IMR-90 (cell line): ENCODE data around the gene DOK1. TPM values are rescaled to one million over a fixed set of nuclear protein-coding genes. Genes with fewer than 3 reads are reported as not detected.
A peak's percentile ranks its signal among the peaks of the same experiment; 100 is the strongest.

Experiments
- ATAC-seq: fragments of 200-7000 bp; cut with Tn5 transposase; 2 replicates; pipeline ENCODE4 v1.9.1; 2020; ENCODE audit warnings: low read depth, mild to moderate bottlenecking, moderate library complexity
- BruUV-seq: library from RNA; stranded (reverse); fragments of 400-500 nt; replicated peaks from 2 replicates; lab custom pipeline; 2021; lab: Mats Ljungman, UMichigan
- CTCF ChIA-PET: fragments of 300-600 bp; formaldehyde crosslinking; extraction: SDS; loops from one replicate; lab custom pipeline; 2021; ENCODE audit warnings: antibody characterized with exemption; lab: Yijun Ruan, JAX
- POLR2A ChIA-PET: fragments of 300-600 bp; sonication (Branson Sonifier 250); formaldehyde crosslinking; loops from one replicate; lab custom pipeline; 2022; ENCODE audit warnings: antibody characterized with exemption; ENCODE audit not compliant: unreplicated experiment; lab: Charles Lee
- DNase-seq: peaks from one replicate; pipeline ENCODE4 v3.0.0; 2013
- H2AFZ ChIP-seq: replicated peaks from 2 replicates; pipeline ENCODE3; 2013; ENCODE audit warnings: low read length, mild to moderate bottlenecking; ENCODE audit not compliant: poor library complexity
- H2AK5ac ChIP-seq: 2 replicates; pipeline ENCODE4 v1.6.1; 2013; ENCODE audit warnings: low read depth, low read length, inconsistent platforms
- H2AK9ac ChIP-seq: replicated peaks from 2 replicates; pipeline ENCODE3; 2013; ENCODE audit warnings: mild to moderate bottlenecking, low read depth, low read length, moderate library complexity; ENCODE audit not compliant: poor library complexity
- H2BK120ac ChIP-seq: 2 replicates; pipeline ENCODE4 v1.6.1; 2013; ENCODE audit warnings: low read depth, low read length, inconsistent platforms
- H2BK15ac ChIP-seq: 3 replicates; pipeline ENCODE4 v1.6.1; 2013; ENCODE audit warnings: low read depth, low read length, inconsistent platforms
- H2BK20ac ChIP-seq: 2 replicates; pipeline ENCODE4 v1.6.1; 2013; ENCODE audit warnings: low read depth, mild to moderate bottlenecking, inconsistent platforms, low read length, moderate library complexity
- H2BK5ac ChIP-seq: 2 replicates; pipeline ENCODE4 v1.6.1; 2013; ENCODE audit warnings: mild to moderate bottlenecking, low read depth, low read length, inconsistent platforms; ENCODE audit not compliant: poor library complexity, severe bottlenecking
- H3K14ac ChIP-seq: replicated peaks from 2 replicates; pipeline ENCODE4 v1.6.1; 2013; ENCODE audit warnings: low read depth, low read length, inconsistent platforms
- H3K18ac ChIP-seq: 2 replicates; pipeline ENCODE4 v1.6.1; 2013; ENCODE audit warnings: low read depth, low read length, control low read depth
- H3K23ac ChIP-seq: 2 replicates; pipeline ENCODE4 v1.6.1; 2013; ENCODE audit warnings: low read depth, low read length, inconsistent platforms
- H3K27ac ChIP-seq: 2 replicates; pipeline ENCODE4 v1.5.1; 2013; ENCODE audit warnings: mild to moderate bottlenecking, control low read depth, low read length; ENCODE audit not compliant: insufficient read depth
- H3K27me3 ChIP-seq: 2 replicates; pipeline ENCODE4 v1.6.1; 2013; ENCODE audit warnings: low read length; ENCODE audit not compliant: control insufficient read depth, insufficient read depth
- H3K36me3 ChIP-seq: 2 replicates; pipeline ENCODE4 v1.6.1; 2013; ENCODE audit warnings: low read length, mixed read lengths; ENCODE audit not compliant: control insufficient read depth, insufficient read depth
- H3K4ac ChIP-seq: 2 replicates; pipeline ENCODE4 v1.6.1; 2013; ENCODE audit warnings: low read depth, low read length, inconsistent platforms
- H3K4me1 ChIP-seq: 2 replicates; pipeline ENCODE4 v1.6.1; 2013; ENCODE audit warnings: low read length, mixed read lengths; ENCODE audit not compliant: control insufficient read depth, insufficient read depth
- H3K4me2 ChIP-seq: 2 replicates; pipeline ENCODE4 v1.6.1; 2013; ENCODE audit warnings: low read depth, mild to moderate bottlenecking, control low read depth, low read length, moderate library complexity
- H3K4me3 ChIP-seq: 2 replicates; pipeline ENCODE4 v1.5.1; 2013; ENCODE audit warnings: low read depth, mild to moderate bottlenecking, control low read depth, low read length, moderate library complexity; ENCODE audit not compliant: insufficient read depth
- H3K56ac ChIP-seq: 2 replicates; pipeline ENCODE4 v1.6.1; 2013; ENCODE audit warnings: low read length, inconsistent platforms; ENCODE audit not compliant: insufficient read depth; ENCODE audit errors: extremely low read depth
- H3K79me1 ChIP-seq, 2 experiments: 2 replicates each; pipeline ENCODE4 v1.6.1; 2013; ENCODE audit warnings: low read length in 2 of 2, inconsistent platforms in 1 of 2, low read depth in 1 of 2
- H3K9ac ChIP-seq: 2 replicates; pipeline ENCODE4 v1.6.1; 2013; ENCODE audit warnings: low read depth, low read length, control low read depth
- H3K9me1 ChIP-seq: 2 replicates; pipeline ENCODE4 v1.6.1; 2013; ENCODE audit warnings: low read length, inconsistent platforms; ENCODE audit not compliant: insufficient read depth
- H3K9me3 ChIP-seq: 2 replicates; pipeline ENCODE4 v1.6.1; 2013; ENCODE audit warnings: low read length; ENCODE audit not compliant: control insufficient read depth, insufficient read depth
- H4K20me1 ChIP-seq: 2 replicates; pipeline ENCODE4 v1.6.1; 2013; ENCODE audit warnings: low read length, inconsistent platforms; ENCODE audit not compliant: insufficient read depth
- H4K5ac ChIP-seq: 2 replicates; pipeline ENCODE4 v1.6.1; 2013; ENCODE audit warnings: mild to moderate bottlenecking, low read depth, low read length, control low read depth
- H4K8ac ChIP-seq, 2 experiments: 2 replicates each; pipeline ENCODE4 v1.6.1; 2013; ENCODE audit warnings: low read depth in 2 of 2, low read length in 2 of 2, control low read depth in 1 of 2, inconsistent platforms in 1 of 2
- H4K91ac ChIP-seq: 2 replicates; pipeline ENCODE4 v1.6.1; 2013; ENCODE audit warnings: low read depth, low read length, inconsistent platforms; ENCODE audit not compliant: insufficient read depth
- BHLHE40 ChIP-seq: fragments of 150-350 bp; IDR thresholded peaks from 2 replicates; pipeline ENCODE4 v1.6.1; 2016; ENCODE audit warnings: mild to moderate bottlenecking, low read depth, low read length
- CEBPB ChIP-seq: IDR thresholded peaks from 2 replicates; pipeline ENCODE4 v1.6.1; 2012; ENCODE audit warnings: low read depth, low read length, improper control_type of control experiment
- MAFK ChIP-seq: IDR thresholded peaks from 2 replicates; pipeline ENCODE4 v1.6.1; 2012; ENCODE audit warnings: low read depth, low read length, improper control_type of control experiment
- MXI1 ChIP-seq: IDR thresholded peaks from 2 replicates; pipeline ENCODE4 v1.6.1; 2012; ENCODE audit warnings: low read depth, mild to moderate bottlenecking, low read length, moderate library complexity, borderline replicate concordance
- POLR2A ChIP-seq: IDR thresholded peaks from 2 replicates; pipeline ENCODE4 v1.6.1; 2012; ENCODE audit warnings: mild to moderate bottlenecking, low read depth, low read length
- SMC3 ChIP-seq: fragments of 150-350 bp; IDR thresholded peaks from 2 replicates; pipeline ENCODE4 v1.6.1; 2016; ENCODE audit warnings: low read depth, mild to moderate bottlenecking, antibody characterized with exemption, low read length, moderate library complexity
- WGBS, 2 experiments: methylation state at CpG; one replicate each; pipeline versions ENCODE4 v1.1.5 to v1.1.7; 2013; ENCODE audit warnings: missing lambda C conversion rate in 2 of 2; ENCODE audit not compliant: insufficient read length in 1 of 2; ENCODE audit errors: extremely low coverage in 2 of 2; 5-methylcytosine and 5-hydroxymethylcytosine counted together
- dilution Hi-C: fragments of 300-500 bp; cut with HindIII; formaldehyde crosslinking; loops from one replicate; pipeline ENCODE4 v1.14.3; 2018; ENCODE audit warnings: low sequenced_read_pairs; ENCODE audit not compliant: unreplicated experiment
- in situ Hi-C: fragments of 300-500 bp; cut with MboI; formaldehyde crosslinking; loops from 3 replicates; pipeline ENCODE4 v1.14.3; 2019; ENCODE audit warnings: low sequenced_read_pairs, inconsistent platforms, mixed read lengths
- intact Hi-C: fragments of 100-400 bp; cut with micrococcal nuclease; formaldehyde crosslinking; loops from 2 replicates; pipeline ENCODE4 v1.10.0; 2022
- polyA plus RNA-seq, 3 experiments: library from polyadenylated mRNA; depleted of rRNA; stranded (reverse); fragments of >200 nt; gene quantifications; 2 replicates each; pipeline ENCODE4 v1.2.3, GENCODE V29; 2012; ENCODE audit warnings: low replicate concordance in 1 of 3
- total RNA-seq: library from RNA; depleted of rRNA; stranded (reverse); fragments of >200 nt; gene quantifications from 2 replicates; pipeline ENCODE4 v1.2.3, GENCODE V29; 2012

The DOK1 gene
- total and polyA plus RNA-seq, 2 of the 4 experiments (the other 2 are of a cell fraction) = 15.4 to 17.6 TPM

- no peak overlapping the region for H3K56ac ChIP-seq
- H4K5ac ChIP-seq = no peak overlapping the region
- no peak overlapping the region for H3K4me3 ChIP-seq
- H2AK5ac ChIP-seq = no peak overlapping the region
- H4K20me1 ChIP-seq = no peaks in the 10 kb centered on the region
- no peak overlapping the region for H3K9ac ChIP-seq
- H4K91ac ChIP-seq = no peak overlapping the region
- dilution Hi-C loops = no loop called here
- intact Hi-C loops = no loop called here
- H3K4ac ChIP-seq = no peak overlapping the region
- no peaks in the 10 kb centered on the region for H3K4me1 ChIP-seq
- H2BK120ac ChIP-seq = no peak overlapping the region
- no peaks in the 10 kb centered on the region for H3K79me1 ChIP-seq
- WGBS, 2 experiments = 96% methylated on average over 4 of the region's 7 CpGs; no CpG with 5 or more reads in 1 of the 2 experiments
- H3K23ac ChIP-seq = no peak overlapping the region
- POLR2A ChIA-PET = no interaction called here
- ATAC-seq = no peak
- BruUV-seq = no TSS peak
- H3K4me2 ChIP-seq = no peak overlapping the region
- no peak for DNase-seq
- H3K27me3 ChIP-seq = no peaks in the 10 kb centered on the region
- no peak overlapping the region for H2AFZ ChIP-seq
- in situ Hi-C loops = no loop called here
- no peak overlapping the region for H2BK15ac ChIP-seq
- H3K9me3 ChIP-seq = no peaks in the 10 kb centered on the region
- TF ChIP-seq SMC3 (no peak), POLR2A (no peak), MXI1 (no peak), MAFK (no peak), CEBPB (peak; percentile 83), BHLHE40 (no peak)
- CTCF ChIA-PET = no interaction called here
- H2AK9ac ChIP-seq = no peak overlapping the region
- H3K36me3 ChIP-seq = peaks cover 19% of the 10 kb centered on the region
- no peak overlapping the region for H4K8ac ChIP-seq
- no peak overlapping the region for H3K14ac ChIP-seq
- no peak overlapping the region for H3K18ac ChIP-seq
- no peak overlapping the region for H2BK20ac ChIP-seq
- no peak overlapping the region for H2BK5ac ChIP-seq
- H3K27ac ChIP-seq = no peak overlapping the region
- no peaks in the 10 kb centered on the region for H3K9me1 ChIP-seq
Measured at GRCh38 chr2:74538881-74539339, 15.6 kb upstream of the DOK1 start.
